Astrocyte (in vitro differentiated cells and primary cell): ENCODE results near the gene KSR2. TPM values are rescaled to one million over a fixed set of nuclear protein-coding genes. Genes with fewer than 3 reads are reported as not detected.

ENCODE experiments used
- DNase-seq: peaks from one replicate; pipeline ENCODE4 v3.0.0-alpha.2; 2010; ENCODE audit warnings: low read depth
- FAIRE-seq: peaks from 2 replicates; lab custom pipeline; 2011; peaks lifted over from hg19 to GRCh38; lab: Jason Lieb, UNC
- H2AFZ ChIP-seq: 2 replicates; pipeline ENCODE4 v1.6.0; 2012; ENCODE audit warnings: low read depth, low read length, inconsistent platforms
- H3K27ac ChIP-seq: 2 replicates; pipeline ENCODE4 v1.5.1; 2011; ENCODE audit warnings: low read depth, low read length, inconsistent platforms
- H3K27me3 ChIP-seq: 2 replicates; pipeline ENCODE4 v1.6.0; 2011; ENCODE audit warnings: low read length, inconsistent platforms; ENCODE audit not compliant: insufficient read depth
- H3K36me3 ChIP-seq: 2 replicates; pipeline ENCODE4 v1.5.1; 2011; ENCODE audit warnings: low read length, inconsistent platforms; ENCODE audit not compliant: insufficient read depth
- H3K4me1 ChIP-seq: 2 replicates; pipeline ENCODE4 v1.5.1; 2011; ENCODE audit warnings: low read length, inconsistent platforms; ENCODE audit not compliant: insufficient read depth
- H3K4me2 ChIP-seq: 2 replicates; pipeline ENCODE4 v1.6.0; 2012; ENCODE audit warnings: low read length, inconsistent platforms
- H3K4me3 ChIP-seq: 2 replicates; pipeline ENCODE4 v1.5.1; 2011; ENCODE audit warnings: low read depth, mild to moderate bottlenecking, low read length, inconsistent platforms; ENCODE audit not compliant: insufficient read depth
- H3K79me2 ChIP-seq: 2 replicates; pipeline ENCODE4 v1.6.0; 2012; ENCODE audit warnings: mild to moderate bottlenecking, low read length, inconsistent platforms; ENCODE audit not compliant: insufficient read depth
- H3K9ac ChIP-seq: 2 replicates; pipeline ENCODE4 v1.6.0; 2012; ENCODE audit warnings: mild to moderate bottlenecking, low read length, inconsistent platforms
- H3K9me3 ChIP-seq: 2 replicates; pipeline ENCODE4 v1.5.1; 2012; ENCODE audit warnings: low read depth, mild to moderate bottlenecking, low read length, inconsistent platforms; ENCODE audit not compliant: insufficient read depth
- H4K20me1 ChIP-seq: 2 replicates; pipeline ENCODE4 v1.6.0; 2012; ENCODE audit warnings: low read length, inconsistent platforms; ENCODE audit not compliant: insufficient read depth
- H3K27ac Mint-ChIP-seq: one replicate; pipeline ENCODE4 v1.8.0; 2021; ENCODE audit warnings: mild to moderate bottlenecking, mixed read lengths; ENCODE audit not compliant: unreplicated experiment
- H3K27me3 Mint-ChIP-seq: one replicate; pipeline ENCODE4 v1.8.0; 2021; ENCODE audit warnings: low read depth, mixed read lengths; ENCODE audit not compliant: unreplicated experiment
- H3K36me3 Mint-ChIP-seq: one replicate; pipeline ENCODE4 v1.8.0; 2021; ENCODE audit warnings: low read depth, mixed read lengths; ENCODE audit not compliant: unreplicated experiment
- H3K4me1 Mint-ChIP-seq: one replicate; pipeline ENCODE4 v1.8.0; 2021; ENCODE audit warnings: low read depth, mixed read lengths; ENCODE audit not compliant: unreplicated experiment
- H3K4me3 Mint-ChIP-seq: one replicate; pipeline ENCODE4 v1.8.0; 2021; ENCODE audit warnings: mild to moderate bottlenecking, moderate library complexity, mixed read lengths; ENCODE audit not compliant: unreplicated experiment
- H3K9me3 Mint-ChIP-seq: one replicate; pipeline ENCODE4 v1.8.0; 2021; ENCODE audit warnings: mild to moderate bottlenecking, mixed read lengths; ENCODE audit not compliant: unreplicated experiment
- EZH2 ChIP-seq: IDR thresholded peaks from 2 replicates; pipeline ENCODE4 v1.6.1; 2012; ENCODE audit warnings: mild to moderate bottlenecking, low read length, inconsistent platforms; ENCODE audit not compliant: insufficient read depth
- total RNA-seq: library from RNA; stranded (reverse); gene quantifications from 2 replicates; pipeline ENCODE4 v1.2.1, GENCODE V29; 2021
- TF ChIP-seq, protein P1 (sequence below): IDR thresholded peaks from 2 replicates; pipeline ENCODE4 v1.5.1; 2011; ENCODE audit warnings: low read depth, mild to moderate bottlenecking, inconsistent platforms, low read length, moderate library complexity; ENCODE audit not compliant: insufficient read depth

Gene KSR2
- total RNA-seq, 1 donor from 2014 or later: 0.98 TPM

GRCh38 chr12:117527479-117527855 lies 441.3 kb downstream of the KSR2 start:
- Histone ChIP-seq H3K9me3 (no peaks in the 10 kb centered on the region), H3K79me2 (no peaks in the 10 kb centered on the region), H4K20me1 (no peaks in the 10 kb centered on the region), H3K9ac (no peak overlapping the region), H3K27ac (no peak overlapping the region), H3K4me3 (no peak overlapping the region), H3K27me3 (no peaks in the 10 kb centered on the region), H3K36me3 (no peaks in the 10 kb centered on the region), H3K4me1 (no peaks in the 10 kb centered on the region), H3K4me2 (no peak overlapping the region), H2AFZ (no peak overlapping the region)
- H3K4me1 Mint-ChIP-seq: no peaks in the 10 kb centered on the region
- no peak overlapping the region for H3K4me3 Mint-ChIP-seq
- H3K27ac Mint-ChIP-seq: no peak overlapping the region
- FAIRE-seq (no peak), DNase-seq (no peak)
- no peaks in the 10 kb centered on the region for H3K36me3 Mint-ChIP-seq
- TF ChIP-seq EZH2: no peak
- TF ChIP-seq, protein P1, sequence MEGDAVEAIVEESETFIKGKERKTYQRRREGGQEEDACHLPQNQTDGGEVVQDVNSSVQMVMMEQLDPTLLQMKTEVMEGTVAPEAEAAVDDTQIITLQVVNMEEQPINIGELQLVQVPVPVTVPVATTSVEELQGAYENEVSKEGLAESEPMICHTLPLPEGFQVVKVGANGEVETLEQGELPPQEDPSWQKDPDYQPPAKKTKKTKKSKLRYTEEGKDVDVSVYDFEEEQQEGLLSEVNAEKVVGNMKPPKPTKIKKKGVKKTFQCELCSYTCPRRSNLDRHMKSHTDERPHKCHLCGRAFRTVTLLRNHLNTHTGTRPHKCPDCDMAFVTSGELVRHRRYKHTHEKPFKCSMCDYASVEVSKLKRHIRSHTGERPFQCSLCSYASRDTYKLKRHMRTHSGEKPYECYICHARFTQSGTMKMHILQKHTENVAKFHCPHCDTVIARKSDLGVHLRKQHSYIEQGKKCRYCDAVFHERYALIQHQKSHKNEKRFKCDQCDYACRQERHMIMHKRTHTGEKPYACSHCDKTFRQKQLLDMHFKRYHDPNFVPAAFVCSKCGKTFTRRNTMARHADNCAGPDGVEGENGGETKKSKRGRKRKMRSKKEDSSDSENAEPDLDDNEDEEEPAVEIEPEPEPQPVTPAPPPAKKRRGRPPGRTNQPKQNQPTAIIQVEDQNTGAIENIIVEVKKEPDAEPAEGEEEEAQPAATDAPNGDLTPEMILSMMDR: no peak
- H3K27me3 Mint-ChIP-seq: peaks cover 20% of the 10 kb centered on the region
- peaks cover 3% of the 10 kb centered on the region for H3K9me3 Mint-ChIP-seq

DNA sequence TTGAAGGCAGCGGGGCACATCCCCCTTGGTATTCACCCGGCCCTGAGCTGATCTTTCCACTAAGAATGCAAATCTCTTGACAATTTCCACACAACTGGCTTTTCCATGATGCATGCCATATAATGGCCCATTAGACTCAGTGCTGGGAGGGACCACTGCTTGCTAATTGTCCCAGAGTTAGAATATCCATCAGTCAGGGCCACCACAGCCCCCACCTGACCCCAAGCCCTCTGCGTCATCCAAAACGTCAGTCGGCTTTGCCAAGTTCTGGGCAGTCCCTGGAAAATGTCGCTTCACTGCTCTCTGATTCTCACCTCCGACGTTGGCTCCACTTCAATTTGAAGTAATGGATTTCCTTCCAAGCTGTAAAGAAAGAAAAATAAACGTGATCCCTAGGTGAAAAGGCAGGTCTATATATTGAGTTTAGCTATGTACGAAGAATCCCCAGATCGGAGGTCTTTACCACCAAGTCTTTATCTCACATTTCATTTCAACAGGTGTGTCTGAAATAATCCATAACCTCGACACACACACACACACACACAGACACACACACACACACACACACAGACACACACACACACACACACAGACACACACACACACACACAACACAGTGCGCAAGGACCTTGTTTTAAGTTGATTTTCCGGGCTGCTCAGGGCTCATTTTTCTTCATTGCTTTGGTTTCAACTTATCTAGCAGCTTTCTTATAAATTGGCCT lies 441.9 kb downstream of the KSR2 start:
- no peaks in the 10 kb centered on the region for H3K4me1 Mint-ChIP-seq
- Histone ChIP-seq H3K4me3 (no peak overlapping the region), H3K4me1 (no peaks in the 10 kb centered on the region), H3K27ac (no peak overlapping the region), H3K27me3 (no peaks in the 10 kb centered on the region), H3K4me2 (no peak overlapping the region), H4K20me1 (no peaks in the 10 kb centered on the region), H3K79me2 (no peaks in the 10 kb centered on the region), H3K36me3 (no peaks in the 10 kb centered on the region), H3K9ac (no peak overlapping the region), H3K9me3 (no peaks in the 10 kb centered on the region), H2AFZ (no peak overlapping the region)
- FAIRE-seq (no peak), DNase-seq (no peak)
- H3K27me3 Mint-ChIP-seq: peaks cover 20% of the 10 kb centered on the region
- H3K36me3 Mint-ChIP-seq: no peaks in the 10 kb centered on the region
- no peak overlapping the region for H3K4me3 Mint-ChIP-seq
- TF ChIP-seq EZH2: no peak
- TF ChIP-seq, protein P1: no peak
- no peak overlapping the region for H3K27ac Mint-ChIP-seq
- peaks cover 3% of the 10 kb centered on the region for H3K9me3 Mint-ChIP-seq

DNA sequence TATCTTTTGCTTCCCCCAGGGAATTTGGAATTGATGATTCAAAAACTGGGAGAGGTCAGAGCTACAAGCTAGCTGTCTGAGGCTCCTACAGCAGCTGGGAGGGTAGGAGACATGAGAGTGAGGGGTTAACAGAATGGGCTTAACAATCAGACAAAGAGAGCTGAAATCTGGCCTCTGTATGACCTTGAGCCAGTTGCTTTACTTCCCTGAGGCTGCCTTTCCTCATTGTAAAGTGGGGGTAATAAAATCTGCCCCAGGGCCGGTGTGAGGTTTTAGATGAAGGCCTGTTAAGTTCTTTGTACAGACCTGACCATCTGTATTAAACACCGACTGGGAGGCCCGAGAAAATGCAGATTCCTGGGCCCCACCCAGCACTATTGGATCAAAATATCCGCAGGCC lies 443.0 kb downstream of the KSR2 start:
- H3K4me3 Mint-ChIP-seq: no peak overlapping the region
- H3K9me3 Mint-ChIP-seq: no peaks in the 10 kb centered on the region
- TF ChIP-seq, protein P1: no peak
- no peak for TF ChIP-seq EZH2
- H3K79me2 ChIP-seq: no peaks in the 10 kb centered on the region
- no peak for FAIRE-seq
- no peaks in the 10 kb centered on the region for H3K4me1 ChIP-seq
- H2AFZ ChIP-seq: no peak overlapping the region
- DNase-seq: no peak
- H3K27me3 ChIP-seq: no peaks in the 10 kb centered on the region
- no peaks in the 10 kb centered on the region for H3K36me3 ChIP-seq
- no peak overlapping the region for H3K4me2 ChIP-seq
- no peaks in the 10 kb centered on the region for H4K20me1 ChIP-seq
- peaks cover 15% of the 10 kb centered on the region for H3K27me3 Mint-ChIP-seq
- H3K9me3 ChIP-seq: no peaks in the 10 kb centered on the region
- no peak overlapping the region for H3K27ac ChIP-seq
- no peaks in the 10 kb centered on the region for H3K36me3 Mint-ChIP-seq
- H3K9ac ChIP-seq: no peak overlapping the region
- H3K4me3 ChIP-seq: no peak overlapping the region
- H3K4me1 Mint-ChIP-seq: no peaks in the 10 kb centered on the region
- no peak overlapping the region for H3K27ac Mint-ChIP-seq
